Activated gamma-delta T cell treated with anti-CD3 and anti-CD28 coated beads, Interleukin-2, amount 50 U/mL, for 16 hours (primary cell): ENCODE results near the gene CDC42EP5.
"Not testable (repeated sequence)": the region's sequence is repeated elsewhere in the genome, so short reads cannot be mapped to it uniquely, and the experiment has no call there.

Experiments
- DNase-seq: peaks from one replicate; pipeline ENCODE4 v3.0.0-alpha.2; 2020; ENCODE audit warnings: low read depth

Gene CDC42EP5

GRCh38 chr19:54473071-54473891 is at the start of gene CDC42EP5:
TSS of gene CDC42EP5 (minus strand) at chr19:54473296. CDS start at chr19:54465547, 7,749 bp downstream.
- no peak for DNase-seq

- DNase-seq = no peak
Observed at GRCh38 chr19:54521860-54522513, 48.9 kb upstream of the CDC42EP5 start.

- DNase-seq = no peak
Observed at GRCh38 chr19:54521022-54521859, 48.1 kb upstream of the CDC42EP5 start.

- no peak for DNase-seq
Observed at GRCh38 chr19:54518844-54519243, 45.7 kb upstream of the CDC42EP5 start.

- peak; percentile 31 for DNase-seq
Observed at GRCh38 chr19:54517483-54517882, 44.4 kb upstream of the CDC42EP5 start.

GRCh38 chr19:54515156-54515555 is 42.1 kb upstream of the CDC42EP5 start:
- no peak for DNase-seq

GRCh38 chr19:54509200-54509940 is 36.3 kb upstream of the CDC42EP5 start:
- DNase-seq = not testable (repeated sequence)

GRCh38 chr19:54508487-54508886 is 35.4 kb upstream of the CDC42EP5 start:
- not testable (repeated sequence) for DNase-seq

GRCh38 chr19:54507824-54508223 is 34.7 kb upstream of the CDC42EP5 start:
- DNase-seq = no peak

- not testable (repeated sequence) for DNase-seq
Observed at GRCh38 chr19:54507038-54507717, 34.1 kb upstream of the CDC42EP5 start.

GRCh38 chr19:54506079-54506478 is 33.0 kb upstream of the CDC42EP5 start:
- no peak for DNase-seq

- DNase-seq = not testable (repeated sequence)
Observed at GRCh38 chr19:54505542-54505941, 32.4 kb upstream of the CDC42EP5 start.

- no peak for DNase-seq
Observed at GRCh38 chr19:54502518-54503048, 29.5 kb upstream of the CDC42EP5 start, which contains the start of gene LAIR2. TSS of gene LAIR2 (plus strand) at chr19:54502831. CDS start at chr19:54502919, 88 bp downstream.

- DNase-seq = not testable (repeated sequence)
Observed at GRCh38 chr19:54498451-54498772, 25.3 kb upstream of the CDC42EP5 start.

- not testable (repeated sequence) for DNase-seq
Observed at GRCh38 chr19:54497747-54498450, 24.8 kb upstream of the CDC42EP5 start.

GRCh38 chr19:54495284-54495683 is 22.2 kb upstream of the CDC42EP5 start:
- DNase-seq = not testable (repeated sequence)

GRCh38 chr19:54493967-54494585 is 21.0 kb upstream of the CDC42EP5 start:
- DNase-seq = no peak

GRCh38 chr19:54493056-54493455 is 20.0 kb upstream of the CDC42EP5 start:
- not testable (repeated sequence) for DNase-seq

GRCh38 chr19:54492568-54492967 is 19.5 kb upstream of the CDC42EP5 start:
- no peak for DNase-seq

GRCh38 chr19:54489766-54490165 is 16.7 kb upstream of the CDC42EP5 start:
- DNase-seq = no peak
